ENCODE results near the gene KCTD5. TPM values are rescaled to one million over a fixed set of nuclear protein-coding genes. Genes with fewer than 3 reads are reported as not detected.

Gene KCTD5
- total and polyA plus RNA-seq, 10 of the 15 experiments (the other 5 are each of a cell fraction or from before 2014, with no cell fraction given) = 0.58 to 56.4 (median 37.3) TPM

GRCh38 chr16:2704983-2705275 is 22.6 kb downstream of the KCTD5 start (continued):
- TF ChIP-seq MLLT1 (IDR thresholded peaks at IDR 0.05) = no peak
- no peak for TF ChIP-seq EED (IDR thresholded peaks at IDR 0.05; ENCODE audit: low read depth)
- no peak for TF ChIP-seq POLR2A (IDR thresholded peaks at IDR 0.05; ENCODE audit: low read depth, low read length)
- no peak for TF ChIP-seq POLR2AphosphoS5 (IDR thresholded peaks at IDR 0.05; ENCODE audit: low read length)
- TF ChIP-seq MAX (IDR thresholded peaks at IDR 0.05; ENCODE audit: low read depth, low read length) = no peak
- TF ChIP-seq SREBF2 (IDR thresholded peaks at IDR 0.05; ENCODE audit: low read length) = no peak
- TF ChIP-seq SKIL (IDR thresholded peaks at IDR 0.05; ENCODE audit: low read depth, poor library complexity, severe bottlenecking) = no peak
- TF ChIP-seq SP1 (IDR thresholded peaks at IDR 0.05; ENCODE audit: low read depth, low read length) = no peak
- TF ChIP-seq CEBPB (IDR thresholded peaks at IDR 0.05; ENCODE audit: borderline replicate concordance in 1 of 2, low read depth in 2 of 2, low read length in 2 of 2) = no peak

GRCh38 chr16:2705351-2705750 is 23.0 kb downstream of the KCTD5 start:
- WGBS (ENCODE audit: insufficient coverage, insufficient replicate concordance, low lambda C conversion rate, missing lambda C conversion rate) = 76% methylated on average over 8 of the region's 10 CpGs
- no peaks in the 10 kb centered on the region for H3K27me3 ChIP-seq (replicated peaks in 1 of 2; ENCODE audit: control insufficient read depth in 2 of 2, insufficient read depth in 2 of 2, low read length in 1 of 2)
- H3K4me2 ChIP-seq (ENCODE audit: control insufficient read depth, insufficient read depth) = no peak overlapping the region
- H3K36me3 ChIP-seq (ENCODE audit: control insufficient read depth in 2 of 2, insufficient read depth in 2 of 2, low read length in 1 of 2) = peaks cover 12 to 43% of the 10 kb centered on the region in 2 experiments
- no peak overlapping the region for H3K9ac ChIP-seq (ENCODE audit: control insufficient read depth, insufficient read depth, low read length)
- ChIA-PET RAD21 (ENCODE audit: unreplicated experiment) (no interaction called here), POLR2A (no interaction called here), SMC1A (ENCODE audit: uncharacterized antibody, unreplicated experiment) (no interaction called here), CTCF (no interaction called here)
- in situ Hi-C loops (cut with MboI) = no loop called here
- no peak overlapping the region for H3K4me3 ChIP-seq
- H4K20me1 ChIP-seq (ENCODE audit: control insufficient read depth, insufficient read depth) = no peaks in the 10 kb centered on the region
- FAIRE-seq (no peak), ATAC-seq (no peak), DNase-seq (ENCODE audit: low read depth, low spot score) (no peak)
- BruUV-seq (replicated peaks) = no TSS peak
- H3K9me3 ChIP-seq (replicated peaks; ENCODE audit: control insufficient read depth, insufficient read depth, low read length) = no peaks in the 10 kb centered on the region
- H3K27ac ChIP-seq (ENCODE audit: control insufficient read depth, insufficient read depth) = no peak overlapping the region
- intact Hi-C loops (cut with micrococcal nuclease; ENCODE audit: unreplicated experiment) = no loop called here
- H2AFZ ChIP-seq (ENCODE audit: control insufficient read depth, low read depth, low read length) = no peak overlapping the region
- no peaks in the 10 kb centered on the region for H3K4me1 ChIP-seq (ENCODE audit: control insufficient read depth, insufficient read depth, low read length)
- H3K79me2 ChIP-seq (ENCODE audit: control insufficient read depth, insufficient read depth, low read length) = no peaks in the 10 kb centered on the region
- TF ChIP-seq CEBPB (IDR thresholded peaks at IDR 0.05; ENCODE audit: borderline replicate concordance in 1 of 2, low read depth in 2 of 2, low read length in 2 of 2) (no peak), BRCA1 (IDR thresholded peaks at IDR 0.05; ENCODE audit: low read depth, low read length) (no peak), LARP7 (IDR thresholded peaks at IDR 0.05) (no peak), RB1 (IDR thresholded peaks at IDR 0.05; ENCODE audit: borderline replicate concordance) (no peak), SP1 (IDR thresholded peaks at IDR 0.05; ENCODE audit: low read depth, low read length) (no peak), ETV6 (conservative IDR thresholded peaks at IDR 0.05 in 1 of 2, IDR thresholded peaks at IDR 0.05 in 1 of 2; ENCODE audit: borderline replicate concordance in 1 of 2, low read depth in 1 of 2) (no peak), RELA (IDR thresholded peaks at IDR 0.05; ENCODE audit: borderline replicate concordance, partially characterized antibody) (no peak), HDAC6 (IDR thresholded peaks at IDR 0.05; ENCODE audit: unreplicated experiment) (no peak), ZBED1 (IDR thresholded peaks at IDR 0.05; ENCODE audit: borderline replicate concordance) (no peak), HCFC1 (IDR thresholded peaks at IDR 0.05; ENCODE audit: low read length) (no peak), ZNF207 (IDR thresholded peaks at IDR 0.05; ENCODE audit: borderline replicate concordance) (no peak), MAX (IDR thresholded peaks at IDR 0.05; ENCODE audit: low read depth, low read length) (no peak), ZZZ3 (IDR thresholded peaks at IDR 0.05; ENCODE audit: control insufficient read depth, insufficient read length, low read depth) (no peak), ZNF384 (IDR thresholded peaks at IDR 0.05; ENCODE audit: borderline replicate concordance, low read depth, low read length) (no peak), FOXM1 (IDR thresholded peaks at IDR 0.05; ENCODE audit: low read depth, low read length) (no peak), SRF (IDR thresholded peaks at IDR 0.05; ENCODE audit: low read depth in 2 of 2, low read length in 2 of 2) (no peak), NFXL1 (IDR thresholded peaks at IDR 0.05; ENCODE audit: borderline replicate concordance) (no peak)

All from GM12878 (cell line).